NT2/D1 (cell line): ENCODE measurements around the gene OTOP2.

Experiments used
- SUZ12 ChIP-seq: IDR thresholded peaks from 2 replicates; pipeline ENCODE4 v1.6.1; 2011; ENCODE audit not compliant: insufficient read length, insufficient read depth; ENCODE audit errors: extremely low read depth
- YY1 ChIP-seq: IDR thresholded peaks from 2 replicates; pipeline ENCODE4 v1.6.1; 2011; ENCODE audit not compliant: insufficient read length, insufficient read depth
- ZNF274 ChIP-seq: IDR thresholded peaks from 2 replicates; pipeline ENCODE4 v1.6.1; 2011; ENCODE audit warnings: mild to moderate bottlenecking, low read depth, low read length

DNA sequence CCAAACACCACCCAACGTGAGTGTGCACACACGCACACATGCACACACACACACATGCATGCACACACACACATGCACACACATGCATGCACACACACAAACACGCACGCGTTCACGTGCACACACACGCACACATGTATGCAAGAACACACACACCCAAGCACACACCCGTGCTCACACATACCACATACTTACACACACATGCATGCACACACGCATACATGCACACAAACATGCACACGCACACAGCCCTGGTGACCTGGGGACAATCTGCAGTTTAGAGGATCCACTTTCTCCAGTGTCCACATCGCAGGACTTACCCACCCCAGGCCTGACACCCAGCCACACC lies 7.2 kb upstream of the OTOP2 start:
- TF ChIP-seq SUZ12 = no peak
- TF ChIP-seq YY1 = no peak
- no peak for TF ChIP-seq ZNF274
